ENCODE data around the gene CD70.
"Not testable (repeated sequence)": the region's sequence is repeated elsewhere in the genome, so short reads cannot be mapped to it uniquely, and the experiment has no call there.

The CD70 gene, protein sequence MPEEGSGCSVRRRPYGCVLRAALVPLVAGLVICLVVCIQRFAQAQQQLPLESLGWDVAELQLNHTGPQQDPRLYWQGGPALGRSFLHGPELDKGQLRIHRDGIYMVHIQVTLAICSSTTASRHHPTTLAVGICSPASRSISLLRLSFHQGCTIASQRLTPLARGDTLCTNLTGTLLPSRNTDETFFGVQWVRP

GRCh38 chr19:6590827-6591319 lies at the start of gene CD70:
Gene CD70, minus strand, starts transcription at chr19:6591150. Its CDS starts 148 bp downstream, at chr19:6591002.
- DNase-seq = no peak

- DNase-seq = not testable (repeated sequence)
Observed at GRCh38 chr19:6640333-6640732, 49.4 kb upstream of the CD70 start.

GRCh38 chr19:6639439-6639838 lies 48.5 kb upstream of the CD70 start:
- no peak for DNase-seq

DNA sequence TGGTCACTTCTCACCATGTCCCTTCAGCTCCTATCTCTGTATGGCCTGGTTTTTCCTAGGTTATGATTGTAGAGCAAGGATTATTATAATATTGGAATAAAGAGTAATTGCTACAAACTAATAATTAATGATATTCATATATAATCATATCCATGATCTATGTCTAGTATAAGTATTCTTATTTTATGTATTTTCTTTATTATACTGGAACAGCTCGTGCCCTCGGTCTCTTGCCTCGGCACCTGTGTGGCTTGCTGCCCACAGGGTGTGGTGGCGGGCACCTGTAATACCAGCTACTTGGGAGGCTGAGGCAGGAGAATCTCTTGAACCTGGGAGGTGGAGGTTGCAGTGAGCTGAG lies 42.5 kb upstream of the CD70 start:
- DNase-seq = not testable (repeated sequence)

DNA sequence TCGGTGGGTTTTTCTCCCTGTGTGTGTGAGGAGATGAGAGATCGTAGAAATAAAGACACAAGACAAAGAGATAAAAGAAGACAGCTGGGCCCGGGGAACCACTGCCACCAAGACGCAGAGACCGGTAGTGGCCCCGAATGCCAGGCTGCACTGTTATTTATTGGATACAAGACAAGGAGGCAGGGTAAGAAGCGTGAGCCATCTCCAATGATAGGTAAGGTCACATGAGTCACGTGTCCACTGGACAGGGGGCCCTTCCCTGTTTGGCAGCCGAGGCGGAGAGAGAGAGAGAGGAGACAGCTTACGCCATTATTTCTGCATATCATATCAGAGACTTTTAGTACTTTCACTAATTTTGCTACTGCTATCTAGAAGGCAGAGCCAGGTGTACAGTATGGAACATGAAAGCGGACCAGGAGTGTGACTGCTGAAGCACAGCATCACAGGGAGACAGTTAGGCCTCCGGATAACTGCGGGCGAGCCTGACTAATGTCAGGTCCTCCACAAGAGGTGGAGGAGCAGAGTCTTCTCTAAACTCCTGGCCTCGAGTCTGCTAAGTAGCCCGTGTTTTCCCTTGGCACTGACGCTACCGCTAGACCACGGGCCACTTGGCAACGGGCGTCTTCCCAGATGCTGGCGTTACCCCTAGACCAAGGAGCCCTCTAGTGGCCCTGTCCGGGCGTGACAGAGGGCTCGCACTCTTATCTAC lies 42.0 kb upstream of the CD70 start:
- DNase-seq = peak; percentile 22

GRCh38 chr19:6632002-6632621 lies 41.2 kb upstream of the CD70 start:
- DNase-seq = peak; percentile 25

GRCh38 chr19:6626764-6627163 lies 35.8 kb upstream of the CD70 start:
- no peak for DNase-seq

GRCh38 chr19:6617374-6617773 lies 26.4 kb upstream of the CD70 start:
- no peak for DNase-seq

- no peak for DNase-seq
Observed at GRCh38 chr19:6616011-6616410, 25.1 kb upstream of the CD70 start.

DNA sequence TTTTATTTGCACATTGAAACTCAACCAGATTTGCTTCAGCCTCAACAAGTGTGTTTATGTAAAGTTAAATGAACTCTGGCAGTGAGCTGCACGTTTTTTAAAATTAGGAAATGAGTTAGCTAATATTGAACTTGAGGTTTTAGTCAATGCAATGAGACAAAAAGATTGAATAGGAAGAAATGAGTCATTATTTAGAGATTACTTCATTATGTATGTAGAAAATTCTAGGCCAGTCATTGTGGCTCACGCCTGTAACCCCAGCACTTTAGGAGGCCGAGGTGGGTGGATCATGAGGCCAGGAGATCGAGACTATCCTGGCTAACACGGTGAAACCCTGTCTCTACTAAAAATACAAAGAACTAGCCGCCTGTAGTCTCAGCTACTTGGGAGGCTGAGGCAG lies 22.8 kb upstream of the CD70 start:
- DNase-seq = no peak

- no peak for DNase-seq
Observed at GRCh38 chr19:6610934-6611852, 20.2 kb upstream of the CD70 start.

- DNase-seq = no peak
Observed at GRCh38 chr19:6608940-6609339, 18.0 kb upstream of the CD70 start.

DNA sequence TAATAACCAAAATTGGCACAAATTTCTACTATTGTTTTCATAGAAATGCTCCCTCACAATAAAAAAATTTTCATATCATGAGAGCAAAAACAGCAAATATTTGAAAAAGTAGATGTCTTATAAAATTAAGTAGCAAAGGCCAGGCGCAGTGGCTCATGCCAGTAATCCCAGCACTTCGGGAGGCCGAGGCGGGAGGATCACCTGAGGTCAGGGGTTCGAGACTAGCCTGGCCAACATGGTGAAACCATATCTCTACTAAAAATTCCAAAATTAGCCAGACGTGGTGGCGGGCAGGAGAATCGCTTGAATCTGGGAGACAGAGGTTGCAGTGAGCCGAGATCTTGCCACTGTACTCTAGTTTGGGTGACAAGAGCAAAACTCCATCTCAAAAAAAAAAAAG lies 17.2 kb upstream of the CD70 start:
- DNase-seq = not testable (repeated sequence)

- DNase-seq = not testable (repeated sequence)
Observed at GRCh38 chr19:6606276-6607070, 15.5 kb upstream of the CD70 start.

GRCh38 chr19:6604906-6605305 lies 14.0 kb upstream of the CD70 start:
- DNase-seq = no peak

GRCh38 chr19:6602729-6603114 lies 11.8 kb upstream of the CD70 start:
- DNase-seq = no peak

GRCh38 chr19:6601537-6602052 lies 10.6 kb upstream of the CD70 start:
- not testable (repeated sequence) for DNase-seq

DNA sequence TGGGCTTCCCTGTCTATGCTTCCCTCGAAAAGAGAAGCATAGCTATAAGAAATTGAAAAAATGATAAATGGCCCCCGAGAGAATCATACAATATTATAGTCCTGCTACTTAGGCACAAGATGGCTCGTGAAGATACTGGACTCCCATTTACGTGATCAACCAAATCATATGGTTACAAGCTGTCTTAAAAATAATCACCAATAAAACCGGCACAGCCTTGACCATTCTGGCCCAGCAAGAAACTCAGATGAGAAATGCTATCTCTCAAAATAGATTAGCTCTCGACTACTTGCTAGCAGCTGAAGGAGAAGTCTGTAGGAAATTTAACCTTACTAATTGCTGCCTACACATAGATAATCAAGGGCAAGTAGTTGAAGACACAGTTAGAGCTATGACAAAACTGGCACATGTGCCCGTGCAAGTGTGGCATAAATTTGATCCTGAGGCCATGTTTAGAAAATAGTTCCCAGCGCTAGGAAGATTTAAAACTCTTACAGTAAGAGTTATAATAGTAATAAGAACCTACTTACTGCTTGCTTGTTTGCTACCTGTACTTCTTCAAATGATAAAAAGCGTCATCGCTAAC lies 10.1 kb upstream of the CD70 start:
- DNase-seq = not testable (repeated sequence)

GRCh38 chr19:6599866-6600454 lies 9.0 kb upstream of the CD70 start:
- no peak for DNase-seq

- DNase-seq = not testable (repeated sequence)
Observed at GRCh38 chr19:6598254-6598892, 7.4 kb upstream of the CD70 start.

Data from COR-L47 (cell line).